ENCODE data around the gene CCDC191. TPM values are rescaled to one million over a fixed set of nuclear protein-coding genes. Genes with fewer than 3 reads are reported as not detected.

CCDC191 gene
- total RNA-seq, 4 donors from 2014 or later, result 5.7 to 27.7 (median 11.7) TPM

DNA sequence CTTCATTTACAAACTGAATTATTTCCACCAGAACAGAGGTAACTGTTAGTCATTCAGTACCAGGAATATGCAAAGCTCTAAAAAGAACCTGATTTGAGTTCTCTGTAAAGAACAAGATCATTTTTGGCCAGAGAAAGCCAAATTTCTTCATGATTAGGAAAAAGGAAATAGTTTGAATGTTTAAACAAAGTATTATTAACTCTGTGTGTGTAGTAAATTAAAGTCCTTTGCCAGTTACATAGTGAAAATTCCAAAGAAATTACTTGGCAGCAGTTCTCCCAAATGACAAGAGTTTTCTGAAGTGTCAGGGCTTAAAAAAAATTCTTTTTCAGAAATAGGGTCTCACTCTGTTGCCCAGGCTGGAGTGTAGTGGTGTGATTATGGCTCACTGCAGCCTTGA is 24.7 kb upstream of the CCDC191 start:
- DNase-seq, result no peak
- Histone ChIP-seq H3K4me3 (no peak overlapping the region), H3K36me3 (peaks cover 0 to 44% (median 15%) of the 10 kb centered on the region in 4 donors), H3K4me1 (no peaks in the 10 kb centered on the region), H3K9me3 (no peaks in the 10 kb centered on the region), H3K27ac (no peak overlapping the region), H3K27me3 (no peaks in the 10 kb centered on the region)
- in situ Hi-C loops (cut with MboI; ENCODE audit: low pct_ligation_motif_present in 1 of 4, low pct_unique_long_range_greater_than_20kb in 1 of 4, low sequenced_read_pairs in 3 of 4) (no loop called here), intact Hi-C loops (cut with DNase I; ENCODE audit: low total_unique reads) (no loop called here)
- no peak for TF ChIP-seq POLR2AphosphoS5 (IDR thresholded peaks at IDR 0.05)
- no peak for TF ChIP-seq POLR2A (IDR thresholded peaks at IDR 0.05)
- TF ChIP-seq, protein P1, sequence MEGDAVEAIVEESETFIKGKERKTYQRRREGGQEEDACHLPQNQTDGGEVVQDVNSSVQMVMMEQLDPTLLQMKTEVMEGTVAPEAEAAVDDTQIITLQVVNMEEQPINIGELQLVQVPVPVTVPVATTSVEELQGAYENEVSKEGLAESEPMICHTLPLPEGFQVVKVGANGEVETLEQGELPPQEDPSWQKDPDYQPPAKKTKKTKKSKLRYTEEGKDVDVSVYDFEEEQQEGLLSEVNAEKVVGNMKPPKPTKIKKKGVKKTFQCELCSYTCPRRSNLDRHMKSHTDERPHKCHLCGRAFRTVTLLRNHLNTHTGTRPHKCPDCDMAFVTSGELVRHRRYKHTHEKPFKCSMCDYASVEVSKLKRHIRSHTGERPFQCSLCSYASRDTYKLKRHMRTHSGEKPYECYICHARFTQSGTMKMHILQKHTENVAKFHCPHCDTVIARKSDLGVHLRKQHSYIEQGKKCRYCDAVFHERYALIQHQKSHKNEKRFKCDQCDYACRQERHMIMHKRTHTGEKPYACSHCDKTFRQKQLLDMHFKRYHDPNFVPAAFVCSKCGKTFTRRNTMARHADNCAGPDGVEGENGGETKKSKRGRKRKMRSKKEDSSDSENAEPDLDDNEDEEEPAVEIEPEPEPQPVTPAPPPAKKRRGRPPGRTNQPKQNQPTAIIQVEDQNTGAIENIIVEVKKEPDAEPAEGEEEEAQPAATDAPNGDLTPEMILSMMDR (IDR thresholded peaks at IDR 0.05), result no peak
- no peak for TF ChIP-seq EP300 (IDR thresholded peaks at IDR 0.05; ENCODE audit: low read depth)

DNA sequence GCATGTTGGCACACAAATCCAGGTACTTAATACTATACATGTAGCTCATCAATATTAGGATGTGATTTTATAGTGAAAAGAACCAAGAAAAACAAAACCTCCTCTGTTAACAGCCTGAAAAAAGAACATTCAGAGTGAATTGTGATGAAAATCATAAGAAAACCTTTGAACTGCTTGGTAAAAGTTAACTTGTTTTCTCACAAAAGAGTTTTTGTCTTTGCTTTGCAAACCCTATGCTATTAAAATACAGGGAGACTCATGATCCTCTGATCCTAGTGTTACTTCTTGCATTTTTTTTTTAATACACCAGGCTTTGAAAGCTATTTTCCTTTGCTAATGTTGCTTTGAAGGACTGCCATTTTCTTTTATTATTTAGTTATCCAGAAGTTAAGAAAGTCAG is 23.9 kb upstream of the CCDC191 start:
- TF ChIP-seq, protein P1 (IDR thresholded peaks at IDR 0.05), result no peak
- no peak for TF ChIP-seq POLR2AphosphoS5 (IDR thresholded peaks at IDR 0.05)
- no peak for DNase-seq
- Histone ChIP-seq H3K9me3 (no peaks in the 10 kb centered on the region), H3K4me3 (no peak overlapping the region), H3K4me1 (no peaks in the 10 kb centered on the region), H3K27me3 (no peaks in the 10 kb centered on the region), H3K27ac (no peak overlapping the region), H3K36me3 (peaks cover 0 to 50% (median 16%) of the 10 kb centered on the region in 4 donors)
- in situ Hi-C loops (cut with MboI; ENCODE audit: low pct_ligation_motif_present in 1 of 4, low pct_unique_long_range_greater_than_20kb in 1 of 4, low sequenced_read_pairs in 3 of 4) (no loop called here), intact Hi-C loops (cut with DNase I; ENCODE audit: low total_unique reads) (no loop called here)

DNA sequence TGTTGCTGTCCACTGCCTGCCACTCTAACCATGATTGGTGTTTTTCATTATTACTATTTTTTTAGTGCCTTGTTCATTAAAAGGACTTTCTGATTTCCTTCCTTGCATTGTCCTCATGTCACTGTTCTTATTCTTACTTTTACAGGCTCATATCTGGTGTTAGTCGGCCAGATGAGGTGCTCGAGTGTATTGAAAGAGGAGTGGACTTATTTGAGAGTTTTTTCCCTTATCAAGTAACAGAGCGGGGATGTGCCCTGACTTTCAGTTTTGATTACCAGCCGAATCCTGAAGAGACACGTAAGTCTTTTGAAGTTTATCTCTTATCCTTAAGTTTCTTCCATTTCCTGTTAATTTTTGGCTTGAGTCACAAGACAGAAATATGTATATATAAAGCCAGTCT is 23.4 kb upstream of the CCDC191 start:
- Histone ChIP-seq H3K9me3 (no peaks in the 10 kb centered on the region), H3K36me3 (peaks cover 0 to 50% (median 16%) of the 10 kb centered on the region in 4 donors), H3K4me1 (no peaks in the 10 kb centered on the region), H3K27ac (no peak overlapping the region), H3K4me3 (no peak overlapping the region), H3K27me3 (no peaks in the 10 kb centered on the region)
- in situ Hi-C loops (cut with MboI; ENCODE audit: low pct_ligation_motif_present in 1 of 4, low pct_unique_long_range_greater_than_20kb in 1 of 4, low sequenced_read_pairs in 3 of 4) (no loop called here), intact Hi-C loops (cut with DNase I; ENCODE audit: low total_unique reads) (no loop called here)
- TF ChIP-seq POLR2A (IDR thresholded peaks at IDR 0.05) (no peak), EP300 (IDR thresholded peaks at IDR 0.05; ENCODE audit: low read depth) (no peak), POLR2AphosphoS5 (IDR thresholded peaks at IDR 0.05) (no peak)
- WGBS, 2 donors (ENCODE audit: low coverage in 1 of 2), result 88 to 89% methylated on average over 5 of the region's 5 CpGs
- no peak for DNase-seq

DNA sequence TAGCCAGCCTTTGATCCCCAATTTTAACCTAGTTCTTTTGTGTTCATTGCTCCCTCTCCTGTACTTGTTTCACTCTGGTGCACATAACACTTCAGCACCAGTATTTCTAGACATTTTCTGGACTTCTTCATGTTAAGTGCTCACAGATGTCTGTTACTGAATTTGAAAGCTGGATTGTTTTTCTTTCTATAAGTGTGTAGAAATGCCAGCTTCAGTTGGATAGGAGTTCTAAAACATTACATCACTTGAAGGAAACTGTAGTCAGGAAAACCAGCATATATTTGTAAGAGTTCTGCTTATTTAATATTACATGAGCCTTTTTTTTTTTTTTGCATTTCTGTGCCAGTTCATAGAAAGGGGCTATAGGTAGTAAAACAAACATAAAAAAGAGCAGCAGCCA is 21.8 kb upstream of the CCDC191 start:
- Histone ChIP-seq H3K36me3 (peaks cover 0 to 45% (median 22%) of the 10 kb centered on the region in 4 donors), H3K27ac (no peak overlapping the region)

DNA sequence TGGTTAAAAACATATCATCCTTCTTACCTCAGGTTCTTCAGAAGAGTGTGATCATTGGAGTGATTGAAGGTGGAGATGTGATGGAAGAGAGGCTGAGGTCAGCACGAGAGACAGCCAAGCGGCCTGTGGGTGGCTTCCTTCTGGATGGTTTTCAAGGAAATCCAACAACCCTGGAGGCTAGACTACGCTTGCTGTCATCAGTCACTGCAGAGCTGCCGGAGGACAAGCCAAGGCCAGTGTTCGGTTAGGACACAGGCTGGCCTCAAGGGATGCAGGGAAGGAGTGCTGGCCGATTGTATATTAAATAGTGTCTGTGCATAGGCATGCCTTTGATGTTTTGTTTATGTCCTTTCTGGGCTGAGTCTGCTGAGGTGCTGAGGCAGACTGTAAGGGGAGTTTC is 20.4 kb upstream of the CCDC191 start:
- no peak for DNase-seq
- Histone ChIP-seq H3K27ac (no peak overlapping the region), H3K4me1 (no peaks in the 10 kb centered on the region), H3K27me3 (no peaks in the 10 kb centered on the region), H3K36me3 (peaks cover 0 to 50% (median 23%) of the 10 kb centered on the region in 4 donors), H3K4me3 (no peak overlapping the region), H3K9me3 (no peaks in the 10 kb centered on the region)
- intact Hi-C loops (cut with DNase I; ENCODE audit: low total_unique reads) (no loop called here), in situ Hi-C loops (cut with MboI; ENCODE audit: low pct_ligation_motif_present in 1 of 4, low pct_unique_long_range_greater_than_20kb in 1 of 4, low sequenced_read_pairs in 3 of 4) (no loop called here)
- 93 to 100% methylated on average over 2 to 6 of the region's 6 CpGs for WGBS, 2 donors (ENCODE audit: low coverage in 1 of 2)
- TF ChIP-seq, protein P1 (IDR thresholded peaks at IDR 0.05), result no peak
- TF ChIP-seq POLR2AphosphoS5 (IDR thresholded peaks at IDR 0.05) (no peak), POLR2A (IDR thresholded peaks at IDR 0.05) (no peak), EP300 (IDR thresholded peaks at IDR 0.05; ENCODE audit: low read depth) (no peak)

More for the DNA sequence above, 21.8 kb upstream of the CCDC191 start:
- H3K9me3 ChIP-seq, result no peaks in the 10 kb centered on the region
- in situ Hi-C loops (cut with MboI; ENCODE audit: low pct_ligation_motif_present in 1 of 4, low pct_unique_long_range_greater_than_20kb in 1 of 4, low sequenced_read_pairs in 3 of 4) (no loop called here), intact Hi-C loops (cut with DNase I; ENCODE audit: low total_unique reads) (no loop called here)
- H3K27me3 ChIP-seq, result no peaks in the 10 kb centered on the region
- TF ChIP-seq, protein P1 (IDR thresholded peaks at IDR 0.05), result no peak
- TF ChIP-seq POLR2AphosphoS5 (IDR thresholded peaks at IDR 0.05) (no peak), EP300 (IDR thresholded peaks at IDR 0.05; ENCODE audit: low read depth) (no peak), POLR2A (IDR thresholded peaks at IDR 0.05) (no peak)
- H3K4me1 ChIP-seq, result no peaks in the 10 kb centered on the region
- H3K4me3 ChIP-seq, result no peak overlapping the region
- no peak for DNase-seq
